ENCODE data around the gene ADCY6. TPM values are rescaled to one million over a fixed set of nuclear protein-coding genes. Genes with fewer than 3 reads are reported as not detected.
"Not testable (repeated sequence)": the region's sequence is repeated elsewhere in the genome, so short reads cannot be mapped to it uniquely, and the experiment has no call there.

Gene ADCY6
- total and polyA plus RNA-seq, 2 donors (not counting 3 experiments of a cell fraction or from before 2014, with no cell fraction given), result 37.0 to 46.2 TPM

- Histone ChIP-seq H3K4me1 (ENCODE audit: control insufficient read depth, extremely low read depth, insufficient read depth, low read length) (peaks cover 15% of the 10 kb centered on the region), H3K79me2 (ENCODE audit: control insufficient read depth, insufficient read depth, low read length) (peaks cover 23% of the 10 kb centered on the region)
- dilution Hi-C loops (cut with MboI; ENCODE audit: extremely low pct_ligation_motif_present, low sequenced_read_pairs); H4K20me1 ChIP-seq (replicated peaks; ENCODE audit: control insufficient read depth, extremely low read depth, insufficient read depth, low read length); H3K36me3 ChIP-seq (ENCODE audit: control insufficient read depth in 2 of 2, extremely low read depth in 1 of 2, insufficient read depth in 2 of 2, low read length in 2 of 2); H3K4me3 ChIP-seq (replicated peaks in 1 of 3; ENCODE audit: insufficient read depth in 1 of 3, low read depth in 1 of 3, low read length in 3 of 3); FAIRE-seq; H2AFZ ChIP-seq (ENCODE audit: low read depth, low read length); H3K27me3 ChIP-seq (ENCODE audit: control insufficient read depth in 2 of 2, insufficient read depth in 2 of 2, low read length in 2 of 2); H3K9me3 ChIP-seq (replicated peaks; ENCODE audit: control insufficient read depth, insufficient read depth, low read length); CTCF ChIA-PET; DNase-seq (ENCODE audit: low read depth, low spot score); H3K27ac ChIP-seq (ENCODE audit: insufficient read depth, low read depth, low read length); BruUV-seq (replicated peaks); H3K9me1 ChIP-seq (replicated peaks; ENCODE audit: control insufficient read depth, extremely low read depth, insufficient read depth, low read length); H3K4me2 ChIP-seq (ENCODE audit: insufficient read depth, low read length); POLR2A ChIA-PET; H3K9ac ChIP-seq (replicated peaks; ENCODE audit: extremely low read depth, insufficient read depth, low read length): not testable (repeated sequence)
- intact Hi-C loops (cut with micrococcal nuclease), result loop anchor here (5.0 kb wide), 1 partner anchor 962 kb away; the partner anchor contains the start of gene RAPGEF3
Observed at GRCh38 chr12:48719002-48719401, 69.9 kb downstream of the ADCY6 start.

GRCh38 chr12:48717252-48717695 lies 71.6 kb downstream of the ADCY6 start:
- CTCF ChIA-PET, result no interaction called here
- peak overlapping the region; percentile 90 for H3K27ac ChIP-seq (ENCODE audit: insufficient read depth, low read depth, low read length)
- FAIRE-seq (no peak), DNase-seq (ENCODE audit: low read depth, low spot score) (peak; percentile 33)
- TF ChIP-seq POLR2A (IDR thresholded peaks at IDR 0.05; ENCODE audit: low read depth, low read length), result no peak
- no peak for TF ChIP-seq JUN (IDR thresholded peaks at IDR 0.05; ENCODE audit: borderline replicate concordance, insufficient read depth, insufficient read length, low read depth)
- no peak for TF ChIP-seq GATA2 (IDR thresholded peaks at IDR 0.05; ENCODE audit: insufficient read depth, insufficient read length, low read depth, low read length)
- no peak for TF ChIP-seq POLR2AphosphoS5 (IDR thresholded peaks at IDR 0.05; ENCODE audit: insufficient read depth, low read depth, low read length)
- peaks cover 16% of the 10 kb centered on the region for H3K4me1 ChIP-seq (ENCODE audit: control insufficient read depth, extremely low read depth, insufficient read depth, low read length)
- peak overlapping the region; percentile 65 to 77 (median 69) for H3K4me3 ChIP-seq (replicated peaks in 1 of 3; ENCODE audit: insufficient read depth in 1 of 3, low read depth in 1 of 3, low read length in 3 of 3)
- H3K27me3 ChIP-seq (ENCODE audit: control insufficient read depth in 2 of 2, insufficient read depth in 2 of 2, low read length in 2 of 2), result no peaks in the 10 kb centered on the region
- peak overlapping the region; percentile 77 for H2AFZ ChIP-seq (ENCODE audit: low read depth, low read length)
- peaks cover 2 to 4% of the 10 kb centered on the region in 2 experiments for H3K36me3 ChIP-seq (ENCODE audit: control insufficient read depth in 2 of 2, extremely low read depth in 1 of 2, insufficient read depth in 2 of 2, low read length in 2 of 2)
- no peaks in the 10 kb centered on the region for H3K9me3 ChIP-seq (replicated peaks; ENCODE audit: control insufficient read depth, insufficient read depth, low read length)
- peak overlapping the region; percentile 74 for H3K9ac ChIP-seq (replicated peaks; ENCODE audit: extremely low read depth, insufficient read depth, low read length)
- POLR2A ChIA-PET, result no interaction called here
- intact Hi-C loops (cut with micrococcal nuclease) (loop anchor here (2.0 to 5.0 kb wide), 2 partner anchors 72 to 960 kb away; partner anchors contain the start of genes ADCY6 and RAPGEF3), dilution Hi-C loops (cut with MboI; ENCODE audit: extremely low pct_ligation_motif_present, low sequenced_read_pairs) (no loop called here)
- H3K9me1 ChIP-seq (replicated peaks; ENCODE audit: control insufficient read depth, extremely low read depth, insufficient read depth, low read length), result no peaks in the 10 kb centered on the region
- TSS peak; percentile 80 for BruUV-seq (replicated peaks)
- H3K4me2 ChIP-seq (ENCODE audit: insufficient read depth, low read length), result peak overlapping the region; percentile 85
- no peaks in the 10 kb centered on the region for H4K20me1 ChIP-seq (replicated peaks; ENCODE audit: control insufficient read depth, extremely low read depth, insufficient read depth, low read length)
- peaks cover 37% of the 10 kb centered on the region for H3K79me2 ChIP-seq (ENCODE audit: control insufficient read depth, insufficient read depth, low read length)
